Adrenal gland (tissue), 5 donors: Measurements from ENCODE around the gene SLC35F1.

ENCODE experiments used
- POLR2A ChIP-seq, 2 donors: fragments of 450-650 bp; IDR thresholded peaks; one replicate each; pipeline ENCODE4 v1.6.1; 2017; ENCODE audit warnings: antibody characterized with exemption in 2 of 2, mild to moderate bottlenecking in 2 of 2, moderate library complexity in 1 of 2
- TF ChIP-seq, protein P1 (sequence below), 6 experiments: fragments of 450-650 bp in 4 of 6; fragments of 200-600 bp in 2 of 6; sonication (generic) in 1 of 6; IDR thresholded peaks; 1 replicate in 5 of 6; 2 replicates in 1 of 6; pipeline versions ENCODE4 v1.5.1 to v1.8.0; 2016 to 2021; ENCODE audit warnings: antibody characterized with exemption in 6 of 6, mild to moderate bottlenecking in 2 of 6, moderate library complexity in 1 of 6
- donor health status: DM: no; HTN: no; CAD: no.

DNA sequence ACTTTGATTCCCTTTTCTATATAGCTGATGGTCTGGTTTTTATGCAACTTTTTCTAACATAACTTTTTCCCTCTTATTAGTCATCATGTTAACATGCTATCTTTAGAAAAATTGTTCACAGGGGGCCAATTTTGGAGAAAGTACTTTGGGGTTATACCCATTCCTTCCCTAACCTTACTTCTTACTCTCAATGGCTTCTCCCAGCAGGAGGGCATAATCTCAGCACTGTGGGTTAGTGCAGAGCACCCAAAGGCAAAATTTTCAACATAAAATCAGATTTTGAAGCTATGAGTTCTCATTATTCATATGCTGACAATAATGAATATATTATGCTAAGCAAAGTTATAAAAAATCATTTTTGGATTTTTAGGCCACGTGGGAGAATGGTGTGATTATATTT is 299.2 kb downstream of the SLC35F1 start:
- TF ChIP-seq, protein P1, sequence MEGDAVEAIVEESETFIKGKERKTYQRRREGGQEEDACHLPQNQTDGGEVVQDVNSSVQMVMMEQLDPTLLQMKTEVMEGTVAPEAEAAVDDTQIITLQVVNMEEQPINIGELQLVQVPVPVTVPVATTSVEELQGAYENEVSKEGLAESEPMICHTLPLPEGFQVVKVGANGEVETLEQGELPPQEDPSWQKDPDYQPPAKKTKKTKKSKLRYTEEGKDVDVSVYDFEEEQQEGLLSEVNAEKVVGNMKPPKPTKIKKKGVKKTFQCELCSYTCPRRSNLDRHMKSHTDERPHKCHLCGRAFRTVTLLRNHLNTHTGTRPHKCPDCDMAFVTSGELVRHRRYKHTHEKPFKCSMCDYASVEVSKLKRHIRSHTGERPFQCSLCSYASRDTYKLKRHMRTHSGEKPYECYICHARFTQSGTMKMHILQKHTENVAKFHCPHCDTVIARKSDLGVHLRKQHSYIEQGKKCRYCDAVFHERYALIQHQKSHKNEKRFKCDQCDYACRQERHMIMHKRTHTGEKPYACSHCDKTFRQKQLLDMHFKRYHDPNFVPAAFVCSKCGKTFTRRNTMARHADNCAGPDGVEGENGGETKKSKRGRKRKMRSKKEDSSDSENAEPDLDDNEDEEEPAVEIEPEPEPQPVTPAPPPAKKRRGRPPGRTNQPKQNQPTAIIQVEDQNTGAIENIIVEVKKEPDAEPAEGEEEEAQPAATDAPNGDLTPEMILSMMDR (IDR thresholded peaks at IDR 0.05): no peak
- no peak for TF ChIP-seq POLR2A (IDR thresholded peaks at IDR 0.05)
